A549 (cell line): Measurements from ENCODE around the gene EFEMP2. TPM values are rescaled to one million over a fixed set of nuclear protein-coding genes. Genes with fewer than 3 reads are reported as not detected.

Experiments used
- ATAC-seq, 2 experiments: fragments of 200-7000 bp in 1 of 2; fragments of >200 bp in 1 of 2; cut with Nextera tagmentation in 1 of 2; cut with Tn5 transposase in 1 of 2; 3 replicates each; pipeline versions ENCODE4 v1.8.0 to v1.9.1; 2018 to 2020; ENCODE audit warnings: mild to moderate bottlenecking in 1 of 2, moderate library complexity in 1 of 2
- CTCF ChIA-PET: fragments of 300-600 bp; sonication (Branson Sonifier 250); formaldehyde crosslinking; extraction: SDS; loops from one replicate; lab custom pipeline; 2021; ENCODE audit warnings: antibody characterized with exemption, inconsistent platforms; lab: Yijun Ruan, JAX
- POLR2A ChIA-PET: fragments of 350-600 bp; formaldehyde crosslinking; extraction: SDS; loops from one replicate; lab custom pipeline; 2021; ENCODE audit warnings: antibody characterized with exemption, inconsistent platforms; lab: Yijun Ruan, JAX
- DNase-seq, 2 experiments: peaks; one replicate each; pipeline versions ENCODE4 v3.0.0 to v3.0.0-alpha.2; 2011 to 2016; ENCODE audit warnings: low read depth in 1 of 2, low spot score in 1 of 2
- FAIRE-seq: peaks from 2 replicates; lab custom pipeline; 2011; peaks lifted over from hg19 to GRCh38; lab: Jason Lieb, UNC
- H3K27ac ChIP-seq, 2 experiments: fragments of >200 bp; sonication (Bioruptor Twin); formaldehyde crosslinking; 3 replicates each; pipeline ENCODE4 v1.5.1; 2016 to 2017
- H3K4me1 ChIP-seq: fragments of >200 bp; sonication (Bioruptor Twin); formaldehyde crosslinking; 3 replicates; pipeline ENCODE4 v1.6.1; 2016
- H3K4me2 ChIP-seq: fragments of >200 bp; sonication (Bioruptor Twin); formaldehyde crosslinking; 3 replicates; pipeline ENCODE4 v1.6.1; 2016
- H3K4me3 ChIP-seq: fragments of >200 bp; sonication (Bioruptor Twin); formaldehyde crosslinking; 3 replicates; pipeline ENCODE4 v1.5.1; 2016
- H3K9me3 ChIP-seq: fragments of >200 bp; sonication (Bioruptor Twin); formaldehyde crosslinking; 3 replicates; pipeline ENCODE4 v1.6.1; 2016
- BHLHE40 ChIP-seq: IDR thresholded peaks from 2 replicates; pipeline ENCODE4 v1.6.1; 2012; ENCODE audit warnings: low read depth, low read length, inconsistent platforms
- CBX2 ChIP-seq: fragments of 200-600 bp; sonication (generic); IDR thresholded peaks from 2 replicates; pipeline ENCODE4 v1.6.1; 2016; ENCODE audit warnings: low read depth, mild to moderate bottlenecking, borderline replicate concordance
- CHD2 ChIP-seq: fragments of 150-350 bp; IDR thresholded peaks from 2 replicates; pipeline ENCODE4 v1.6.1; 2014; ENCODE audit warnings: low read length; ENCODE audit not compliant: partially characterized antibody
- EHF ChIP-seq: fragments of 250-450 bp; sonication (Bioruptor Pico); IDR thresholded peaks from 2 replicates; pipeline ENCODE4 v1.5.0; 2020; ENCODE audit warnings: mild to moderate bottlenecking
- EHMT2 ChIP-seq: fragments of 200-600 bp; sonication (generic); IDR thresholded peaks from 2 replicates; pipeline ENCODE4 v1.6.1; 2016; ENCODE audit warnings: antibody characterized with exemption, low read depth, mild to moderate bottlenecking, moderate library complexity
- EP300 ChIP-seq, 2 experiments: fragments of >200 bp; sonication (Bioruptor Twin); formaldehyde crosslinking; IDR thresholded peaks; 2 replicates in 1 of 2; 3 replicates in 1 of 2; pipeline ENCODE4 v1.6.1; 2016 to 2017
- ESRRA ChIP-seq: fragments of 150-350 bp; IDR thresholded peaks from 2 replicates; pipeline ENCODE4 v1.6.1; 2014; ENCODE audit warnings: mild to moderate bottlenecking, low read length, borderline replicate concordance
- GATA3 ChIP-seq: IDR thresholded peaks from 2 replicates; pipeline ENCODE4 v1.6.1; 2012; ENCODE audit warnings: borderline replicate concordance
- HDAC2 ChIP-seq: fragments of 200-600 bp; sonication (generic); IDR thresholded peaks from 2 replicates; pipeline ENCODE4 v1.6.1; 2016
- HEYL ChIP-seq: fragments of 250-450 bp; sonication (Bioruptor Pico); IDR thresholded peaks from 2 replicates; pipeline ENCODE4 v1.8.0; 2021; ENCODE audit warnings: mild to moderate bottlenecking, moderate library complexity
- JUN ChIP-seq, 2 experiments: fragments of >200 bp; sonication (Bioruptor Twin); formaldehyde crosslinking; IDR thresholded peaks; 2 replicates in 1 of 2; 3 replicates in 1 of 2; pipeline ENCODE4 v1.6.1; 2016 to 2017
- JUNB ChIP-seq: fragments of >200 bp; sonication (Bioruptor Twin); formaldehyde crosslinking; IDR thresholded peaks from 2 replicates; pipeline ENCODE4 v1.6.1; 2016
- MAX ChIP-seq: IDR thresholded peaks from 2 replicates; pipeline ENCODE4 v1.6.1; 2012
- MAZ ChIP-seq: fragments of 150-350 bp; IDR thresholded peaks from 2 replicates; pipeline ENCODE4 v1.6.1; 2014; ENCODE audit warnings: antibody characterized with exemption, low read depth, low read length, borderline replicate concordance
- MYC ChIP-seq: IDR thresholded peaks from 2 replicates; pipeline ENCODE4 v1.6.1; 2012; ENCODE audit warnings: mild to moderate bottlenecking, inconsistent platforms, low read length, improper control_type of control experiment, borderline replicate concordance
- NR3C1 ChIP-seq: fragments of >200 bp; sonication (Bioruptor Twin); formaldehyde crosslinking; IDR thresholded peaks from 3 replicates; pipeline ENCODE4 v1.6.1; 2017
- PHF8 ChIP-seq: fragments of 200-600 bp; sonication (generic); IDR thresholded peaks from 2 replicates; pipeline ENCODE4 v1.6.1; 2016; ENCODE audit warnings: low read depth, mild to moderate bottlenecking, antibody characterized with exemption, moderate library complexity, borderline replicate concordance
- POLR2AphosphoS2 ChIP-seq: conservative IDR thresholded peaks from 2 replicates; pipeline ENCODE4 v1.6.1; 2012; ENCODE audit warnings: low read length, improper control_type of control experiment, inconsistent platforms
- RCOR1 ChIP-seq: fragments of 150-350 bp; IDR thresholded peaks from 2 replicates; pipeline ENCODE4 v1.6.1; 2014; ENCODE audit warnings: antibody characterized with exemption, low read length, low read depth
- REST ChIP-seq: fragments of 200-600 bp; sonication (generic); IDR thresholded peaks from 2 replicates; pipeline ENCODE4 v1.6.1; 2016; ENCODE audit warnings: antibody characterized with exemption, mild to moderate bottlenecking, moderate library complexity
- TP53 ChIP-seq: fragments of 250-450 bp; sonication (Bioruptor Pico); IDR thresholded peaks from 2 replicates; pipeline ENCODE4 v1.5.0; 2021; ENCODE audit warnings: mild to moderate bottlenecking, moderate library complexity
- ZC3H11A ChIP-seq: fragments of 450-650 bp; IDR thresholded peaks from 2 replicates; pipeline ENCODE4 v1.6.1; 2014; ENCODE audit warnings: antibody characterized with exemption, mild to moderate bottlenecking
- ZFP36 ChIP-seq: fragments of 450-650 bp; IDR thresholded peaks from 2 replicates; pipeline ENCODE4 v1.6.1; 2014; ENCODE audit warnings: borderline replicate concordance; ENCODE audit not compliant: partially characterized antibody
- WGBS: methylation state at CpG from one replicate; pipeline ENCODE4 v1.1.6; 2017; ENCODE audit errors: missing lambda C conversion rate; 5-methylcytosine and 5-hydroxymethylcytosine counted together
- polyA plus RNA-seq, 4 experiments: library from polyadenylated mRNA; depleted of rRNA in 3 of 4; stranded (reverse); fragments of >200 nt; fragmentation: RNase III in 1 of 4; extraction: RNeasy Plus Mini Kit Qiagen cat#74134 plus additional on column Dnase treatment in 1 of 4; gene quantifications; 2 replicates in 3 of 4; 3 replicates in 1 of 4; pipeline ENCODE4 v1.2.3, GENCODE V29; 2011 to 2017
- TF ChIP-seq, protein P1 (sequence below): fragments of 250-450 bp; sonication (Bioruptor Pico); IDR thresholded peaks from 2 replicates; pipeline ENCODE4 v1.5.0; 2021; ENCODE audit warnings: mild to moderate bottlenecking, moderate library complexity, borderline replicate concordance

The EFEMP2 gene
- polyA plus RNA-seq, 2 of the 4 experiments (the other 2 are of a cell fraction): 1.3 to 1.4 TPM

DNA sequence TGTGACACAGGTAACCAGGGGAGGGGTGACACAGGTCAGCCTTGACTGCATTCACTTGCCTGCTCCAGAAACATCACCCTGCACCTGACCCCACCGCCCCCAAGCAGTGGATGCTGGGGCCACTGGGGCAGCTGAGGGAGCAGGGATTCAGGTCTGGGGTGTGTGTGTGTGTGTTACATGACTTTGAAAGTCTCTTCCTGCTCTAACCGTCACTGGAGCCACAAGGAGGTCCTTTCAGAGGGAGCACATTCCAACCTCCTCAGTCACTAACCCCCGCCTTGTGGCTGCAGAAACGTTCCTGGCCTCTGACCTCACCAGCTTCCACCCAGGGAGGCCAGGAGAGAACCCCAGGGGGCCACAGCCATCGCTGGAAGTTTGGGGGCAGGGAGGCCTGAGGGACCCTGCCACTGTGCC, 30.5 kb upstream of the EFEMP2 start (continued):
- TF ChIP-seq TP53 (CRISPR knock-in tag): no peak
- TF ChIP-seq HEYL: no peak
- peak; percentile 45; the same call in 1 of the 2 replicates for TF ChIP-seq JUNB
- TF ChIP-seq, protein P1, sequence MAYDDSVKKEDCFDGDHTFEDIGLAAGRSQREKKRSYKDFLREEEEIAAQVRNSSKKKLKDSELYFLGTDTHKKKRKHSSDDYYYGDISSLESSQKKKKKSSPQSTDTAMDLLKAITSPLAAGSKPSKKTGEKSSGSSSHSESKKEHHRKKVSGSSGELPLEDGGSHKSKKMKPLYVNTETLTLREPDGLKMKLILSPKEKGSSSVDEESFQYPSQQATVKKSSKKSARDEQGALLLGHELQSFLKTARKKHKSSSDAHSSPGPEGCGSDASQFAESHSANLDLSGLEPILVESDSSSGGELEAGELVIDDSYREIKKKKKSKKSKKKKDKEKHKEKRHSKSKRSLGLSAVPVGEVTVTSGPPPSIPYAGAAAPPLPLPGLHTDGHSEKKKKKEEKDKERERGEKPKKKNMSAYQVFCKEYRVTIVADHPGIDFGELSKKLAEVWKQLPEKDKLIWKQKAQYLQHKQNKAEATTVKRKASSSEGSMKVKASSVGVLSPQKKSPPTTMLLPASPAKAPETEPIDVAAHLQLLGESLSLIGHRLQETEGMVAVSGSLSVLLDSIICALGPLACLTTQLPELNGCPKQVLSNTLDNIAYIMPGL (CRISPR knock-in tag): no peak
- TF ChIP-seq PHF8: no peak
- no peak for TF ChIP-seq ESRRA
- no peak for TF ChIP-seq MYC
- no peak for TF ChIP-seq NR3C1
- no peak for TF ChIP-seq ZFP36
- no peak for TF ChIP-seq CBX2
- peak; percentile 75; the same call in 1 of the 2 replicates for TF ChIP-seq GATA3
- TF ChIP-seq MAZ: no peak
- TF ChIP-seq EHMT2: no peak
- peak in 1 of 2 experiments; percentile 60; a peak in 1 of 5 replicates for TF ChIP-seq EP300 (IDR thresholded peaks at IDR 0.05)
- TF ChIP-seq CHD2: no peak
- TF ChIP-seq HDAC2: no peak
- peak; percentile 36 to 50; a peak in 2 of 5 replicates for TF ChIP-seq JUN (IDR thresholded peaks at IDR 0.05)
- 0 out of 2 replicates have a peak, but pooled peaks have one; percentile 11 for TF ChIP-seq EHF
- TF ChIP-seq, all 56 proteins: peak for 11

DNA sequence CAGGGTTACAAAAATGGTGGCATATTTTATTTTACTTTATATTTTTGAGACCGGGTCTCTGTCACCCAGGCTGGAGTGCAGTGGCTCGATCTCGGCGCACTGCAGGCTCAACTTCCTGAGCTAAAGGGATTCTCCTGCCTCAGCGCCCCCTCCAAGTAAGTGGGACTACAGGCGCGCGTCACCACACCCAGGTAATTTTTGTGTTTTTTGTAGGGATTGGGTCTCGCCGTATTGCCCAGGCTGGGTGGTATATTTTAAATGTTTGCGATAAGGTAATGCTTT, 28.2 kb upstream of the EFEMP2 start:
- Histone ChIP-seq H3K9me3 (no peaks in the 10 kb centered on the region), H3K27ac (peak overlapping the region in 1 of 2 experiments; percentile 97; a peak in 3 of 6 replicates), H3K4me2 (peak overlapping the region; percentile 90), H3K4me1 (peaks cover 59% of the 10 kb centered on the region), H3K4me3 (peak overlapping the region; percentile 93; the same call in 2 of the 3 replicates)
- ATAC-seq: no peak
- WGBS: 87% methylated on average over 11 of the region's 11 CpGs
- DNase-seq: no peak
- CTCF ChIA-PET: interaction anchor here (1.0 to 31.6 kb wide), 7 partner anchors 7 to 189 kb away, joined by 3 to 618 read pairs (median 5); partner anchors contain the start of genes C11orf68, CCDC85B, DRAP1 and FIBP
- no peak for FAIRE-seq
- POLR2A ChIA-PET: interaction anchor here (0.7 to 5.7 kb wide), 10 partner anchors 8 to 49 kb away, joined by 3 to 43 read pairs (median 7); partner anchors contain the start of genes C11orf68, CCDC85B and FIBP
- TF ChIP-seq TP53 (CRISPR knock-in tag) (peak; percentile 69; the same call in 1 of the 2 replicates), RCOR1 (no peak)

DNA sequence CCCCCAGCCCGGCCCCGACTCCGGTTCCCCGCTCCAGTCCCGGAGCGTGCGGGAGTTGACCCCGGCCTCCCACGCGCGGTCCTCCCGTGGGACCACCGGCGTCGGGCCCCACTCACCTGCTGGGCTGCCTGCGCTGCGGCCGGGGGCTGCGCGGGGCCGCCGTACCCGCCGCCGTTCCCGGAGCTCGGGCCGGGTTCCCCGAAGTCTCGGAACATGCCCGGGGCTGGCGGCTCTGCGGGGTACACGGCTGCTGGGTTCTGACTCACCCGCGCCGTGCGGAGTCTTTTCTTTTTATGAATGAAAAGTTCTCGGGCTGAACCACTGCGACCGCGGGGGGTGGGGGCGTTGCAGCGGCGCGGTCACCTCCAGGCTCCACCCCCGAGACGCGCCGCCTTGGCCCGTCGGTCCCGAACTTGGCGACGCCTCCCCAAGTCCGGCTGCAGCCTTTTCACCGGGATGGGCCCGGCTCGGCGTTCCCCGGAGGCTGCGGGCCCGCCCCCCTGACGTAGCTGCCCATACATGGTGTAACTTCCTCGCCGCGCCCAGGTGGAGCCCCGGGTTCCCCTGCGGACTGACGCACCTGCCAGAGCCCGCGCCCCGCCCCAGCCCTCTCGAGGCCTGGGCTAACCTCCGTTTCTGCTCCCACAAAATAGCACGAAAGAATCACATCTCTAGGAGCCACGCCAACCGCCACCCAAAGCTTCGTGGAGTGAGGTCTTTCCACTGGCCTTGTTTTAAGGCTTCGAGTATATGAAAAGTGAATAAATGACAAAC, 27.7 kb upstream of the EFEMP2 start, which contains the start of gene FOSL1:
Gene FOSL1, minus strand, starts transcription at position 264 of the 774 bp plus-strand sequence. Its CDS starts 49 bp downstream, at position 215.
- peak within 1 kb of the TSS; percentile 90 for H3K4me2 ChIP-seq
- peaks cover 59% of the 10 kb centered on the region for H3K4me1 ChIP-seq
- 4% methylated on average over 46 of the region's 80 CpGs for WGBS
- H3K4me3 ChIP-seq: peak within 1 kb of the TSS; percentile 93
- POLR2A ChIA-PET: interaction anchor here (0.7 to 5.7 kb wide), 10 partner anchors 8 to 50 kb away, joined by 3 to 43 read pairs (median 7); partner anchors contain the start of genes C11orf68, CCDC85B and FIBP
- FAIRE-seq (no peak), DNase-seq (peak; percentile 91 to 99), ATAC-seq (peak; percentile 74 to 79)
- no peaks in the 10 kb centered on the region for H3K9me3 ChIP-seq
- peak within 1 kb of the TSS; percentile 97 for H3K27ac ChIP-seq
- CTCF ChIA-PET: interaction anchor here (1.0 to 31.6 kb wide), 8 partner anchors 7 to 237 kb away, joined by 3 to 618 read pairs (median 4); partner anchors contain the start of genes C11orf68, CCDC85B, DRAP1 and FIBP
- no peak for TF ChIP-seq CBX2
- no peak for TF ChIP-seq EHF
- 0 out of 2 replicates have a peak, but pooled peaks have one; percentile 19 for TF ChIP-seq BHLHE40
- TF ChIP-seq REST: peak; percentile 47; the same call in 1 of the 2 replicates
- TF ChIP-seq NR3C1: no peak
- TF ChIP-seq POLR2AphosphoS2: no peak
- 0 out of 2 replicates have a peak, but pooled peaks have one; percentile 6 for TF ChIP-seq TP53 (CRISPR knock-in tag)
- TF ChIP-seq HDAC2: no peak
- peak; percentile 74 for TF ChIP-seq MAX
- TF ChIP-seq ZC3H11A: no peak
- TF ChIP-seq, protein P1 (CRISPR knock-in tag): no peak
